AG09319 (cell line): ENCODE data around the gene IFNGR1.
A peak's percentile ranks its signal among the peaks of the same experiment; 100 is the strongest.
"Not testable (repeated sequence)": the region's sequence is repeated elsewhere in the genome, so short reads cannot be mapped to it uniquely, and the experiment has no call there.

Experiments
- DNase-seq: peaks from one replicate; pipeline ENCODE4 v3.0.0-alpha.2; 2010; ENCODE audit warnings: low read depth; ENCODE audit errors: extremely low read depth
- CTCF ChIP-seq: IDR thresholded peaks from 2 replicates; pipeline ENCODE4 v1.5.1; 2011; ENCODE audit warnings: low read depth, mild to moderate bottlenecking, inconsistent platforms, low read length, moderate library complexity

The IFNGR1 gene

GRCh38 chr6:137208279-137208678, 10.9 kb downstream of the IFNGR1 start:
- no peak for TF ChIP-seq CTCF
- no peak for DNase-seq

GRCh38 chr6:137207457-137207856, 11.7 kb downstream of the IFNGR1 start:
- DNase-seq: not testable (repeated sequence)

GRCh38 chr6:137206577-137206976, 12.6 kb downstream of the IFNGR1 start:
- DNase-seq: no peak
- TF ChIP-seq CTCF: no peak

- no peak for DNase-seq
- no peak for TF ChIP-seq CTCF
Observed at GRCh38 chr6:137203256-137203655, 15.9 kb downstream of the IFNGR1 start.

- TF ChIP-seq CTCF: peak; percentile 40
- no peak for DNase-seq
Observed at GRCh38 chr6:137202078-137202477, 17.1 kb downstream of the IFNGR1 start.

GRCh38 chr6:137201006-137201405, 18.2 kb downstream of the IFNGR1 start:
- no peak for TF ChIP-seq CTCF
- DNase-seq: no peak

GRCh38 chr6:137200288-137200687, 18.9 kb downstream of the IFNGR1 start:
- TF ChIP-seq CTCF: no peak
- DNase-seq: no peak
